Fibroblast of lung (primary cell): Measurements from ENCODE around the gene GIMAP8.

ENCODE experiments used
- CTCF ChIP-seq, 2 donors: IDR thresholded peaks in 1 of 2; conservative IDR thresholded peaks in 1 of 2; 1 replicate in 1 of 2; 2 replicates in 1 of 2; pipeline ENCODE4 v1.5.1; 2011 to 2012; ENCODE audit warnings: low read length in 2 of 2, control low read depth in 1 of 2, inconsistent platforms in 1 of 2, low read depth in 1 of 2, mild to moderate bottlenecking in 1 of 2
- EZH2 ChIP-seq: IDR thresholded peaks from 2 replicates; pipeline ENCODE4 v1.5.1; 2012; ENCODE audit warnings: low read length, control low read depth, mild to moderate bottlenecking; ENCODE audit errors: missing control alignments

- TF ChIP-seq CTCF (conservative IDR thresholded peaks at IDR 0.05 in 1 of 2, IDR thresholded peaks at IDR 0.05 in 1 of 2; ENCODE audit: low read depth in 1 of 2, low read length in 2 of 2), result no peak
- no peak for TF ChIP-seq EZH2
Measured at GRCh38 chr7:150458235-150458634, 7.8 kb downstream of the GIMAP8 start.
